KMS-11 (cell line): ENCODE data around the gene PSMC3IP.

Experiments used
- H2AFZ ChIP-seq: fragments of 200-600 bp; sonication (generic); 2 replicates; pipeline ENCODE4 v1.6.1; 2016; ENCODE audit warnings: antibody characterized with exemption, mixed run types, low read depth
- H3K27ac ChIP-seq: fragments of 200-600 bp; sonication (generic); 2 replicates; pipeline ENCODE4 v1.6.1; 2016; ENCODE audit warnings: mild to moderate bottlenecking, mixed run types
- H3K27me3 ChIP-seq: fragments of 200-600 bp; sonication (generic); 2 replicates; pipeline ENCODE4 v1.6.1; 2017; ENCODE audit warnings: mild to moderate bottlenecking, low read depth, mixed run types, moderate library complexity; ENCODE audit not compliant: insufficient read depth
- H3K36me3 ChIP-seq: fragments of 200-600 bp; sonication (generic); 2 replicates; pipeline ENCODE4 v1.6.1; 2017; ENCODE audit warnings: mild to moderate bottlenecking, mixed run types; ENCODE audit not compliant: insufficient read depth
- H3K4me1 ChIP-seq: fragments of 200-600 bp; sonication (generic); 2 replicates; pipeline ENCODE4 v1.6.1; 2016; ENCODE audit warnings: mild to moderate bottlenecking, low read depth, mixed run types; ENCODE audit not compliant: poor library complexity, severe bottlenecking
- H3K4me2 ChIP-seq: fragments of 200-600 bp; sonication (generic); 2 replicates; pipeline ENCODE4 v1.7.0; 2016; ENCODE audit warnings: mild to moderate bottlenecking, mixed run types
- H3K4me3 ChIP-seq: fragments of 200-600 bp; sonication (generic); IDR thresholded peaks from 2 replicates; pipeline ENCODE4 v1.6.1; 2017; ENCODE audit warnings: low read depth, low read length, mixed read lengths; ENCODE audit not compliant: insufficient read depth
- H3K79me2 ChIP-seq: fragments of 200-600 bp; sonication (generic); 2 replicates; pipeline ENCODE4 v1.6.1; 2016; ENCODE audit warnings: low read depth, mixed run types; ENCODE audit not compliant: insufficient read depth
- H3K9ac ChIP-seq: fragments of 200-600 bp; sonication (generic); 2 replicates; pipeline ENCODE4 v1.6.1; 2016; ENCODE audit warnings: mild to moderate bottlenecking, mixed run types
- H4K20me1 ChIP-seq: fragments of 200-600 bp; sonication (generic); 2 replicates; pipeline ENCODE4 v1.6.1; 2016; ENCODE audit warnings: mild to moderate bottlenecking, mixed run types; ENCODE audit not compliant: insufficient read depth
- TF ChIP-seq, protein P1 (sequence below): fragments of 200-600 bp; sonication (generic); conservative IDR thresholded peaks from 2 replicates; pipeline ENCODE4 v1.6.1; 2017; ENCODE audit warnings: low read depth, mild to moderate bottlenecking, antibody characterized with exemption, low read length, moderate library complexity, mixed read lengths

The PSMC3IP gene

GRCh38 chr17:42586514-42587230, 9.1 kb upstream of the PSMC3IP start:
- Histone ChIP-seq H3K27me3 (no peaks in the 10 kb centered on the region), H3K9ac (no peak overlapping the region), H3K4me1 (peaks cover 52% of the 10 kb centered on the region), H3K4me2 (peak overlapping the region; percentile 44), H4K20me1 (no peaks in the 10 kb centered on the region), H3K4me3 (no peak overlapping the region), H3K36me3 (peaks cover 5% of the 10 kb centered on the region; the same call in 1 of the 2 replicates), H3K79me2 (no peaks in the 10 kb centered on the region), H2AFZ (no peak overlapping the region), H3K27ac (peak overlapping the region; percentile 36; the same call in 1 of the 2 replicates)
- TF ChIP-seq, protein P1, sequence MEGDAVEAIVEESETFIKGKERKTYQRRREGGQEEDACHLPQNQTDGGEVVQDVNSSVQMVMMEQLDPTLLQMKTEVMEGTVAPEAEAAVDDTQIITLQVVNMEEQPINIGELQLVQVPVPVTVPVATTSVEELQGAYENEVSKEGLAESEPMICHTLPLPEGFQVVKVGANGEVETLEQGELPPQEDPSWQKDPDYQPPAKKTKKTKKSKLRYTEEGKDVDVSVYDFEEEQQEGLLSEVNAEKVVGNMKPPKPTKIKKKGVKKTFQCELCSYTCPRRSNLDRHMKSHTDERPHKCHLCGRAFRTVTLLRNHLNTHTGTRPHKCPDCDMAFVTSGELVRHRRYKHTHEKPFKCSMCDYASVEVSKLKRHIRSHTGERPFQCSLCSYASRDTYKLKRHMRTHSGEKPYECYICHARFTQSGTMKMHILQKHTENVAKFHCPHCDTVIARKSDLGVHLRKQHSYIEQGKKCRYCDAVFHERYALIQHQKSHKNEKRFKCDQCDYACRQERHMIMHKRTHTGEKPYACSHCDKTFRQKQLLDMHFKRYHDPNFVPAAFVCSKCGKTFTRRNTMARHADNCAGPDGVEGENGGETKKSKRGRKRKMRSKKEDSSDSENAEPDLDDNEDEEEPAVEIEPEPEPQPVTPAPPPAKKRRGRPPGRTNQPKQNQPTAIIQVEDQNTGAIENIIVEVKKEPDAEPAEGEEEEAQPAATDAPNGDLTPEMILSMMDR: no peak

DNA sequence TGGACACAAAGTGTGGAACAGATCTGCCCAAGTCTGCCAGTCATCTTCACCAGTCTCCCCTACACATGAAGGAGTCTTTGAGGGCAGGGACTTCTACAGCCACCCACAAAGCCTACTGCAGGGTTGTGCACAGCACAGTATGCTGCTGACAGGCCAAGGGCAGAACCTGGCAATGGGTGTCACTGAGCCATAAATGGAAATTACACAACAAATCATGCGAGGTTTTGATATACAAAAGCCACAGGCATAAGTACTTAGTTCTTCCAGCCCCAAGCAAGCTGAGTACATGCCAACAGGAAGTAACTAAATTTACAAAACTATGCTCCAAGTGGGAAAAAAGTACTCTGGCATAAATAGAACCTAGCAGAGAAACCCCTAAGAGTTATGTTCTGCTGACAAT, 7.8 kb upstream of the PSMC3IP start:
- Histone ChIP-seq H3K9ac (no peak overlapping the region), H4K20me1 (no peaks in the 10 kb centered on the region), H3K36me3 (peaks cover 5% of the 10 kb centered on the region; the same call in 1 of the 2 replicates), H3K27me3 (no peaks in the 10 kb centered on the region), H2AFZ (no peak overlapping the region), H3K4me3 (no peak overlapping the region), H3K79me2 (no peaks in the 10 kb centered on the region), H3K4me1 (peaks cover 66% of the 10 kb centered on the region), H3K27ac (no peak overlapping the region), H3K4me2 (peak overlapping the region; percentile 44; the same call in 1 of the 2 replicates)
- TF ChIP-seq, protein P1: no peak

DNA sequence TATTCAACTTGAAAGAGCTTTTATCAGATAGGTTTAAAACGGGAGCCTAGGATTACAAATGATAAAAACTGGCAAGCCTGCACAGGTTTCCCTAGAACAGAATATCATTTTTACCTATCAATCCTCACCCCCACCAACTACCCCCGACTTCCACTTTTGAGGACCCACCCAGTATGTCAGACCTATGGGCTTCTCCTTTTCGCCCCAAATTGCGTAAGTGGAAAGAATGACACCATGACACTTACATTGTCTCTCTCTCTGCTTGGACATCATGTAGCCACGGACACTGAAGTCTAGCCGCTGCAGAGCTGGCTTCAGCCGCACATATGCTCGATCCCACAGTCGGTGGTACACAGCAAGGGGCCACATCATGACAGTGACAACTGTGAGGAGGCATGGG, 7.4 kb upstream of the PSMC3IP start:
- Histone ChIP-seq H3K9ac (no peak overlapping the region), H3K79me2 (no peaks in the 10 kb centered on the region), H3K4me1 (peaks cover 70% of the 10 kb centered on the region), H3K4me2 (no peak overlapping the region), H3K36me3 (peaks cover 5% of the 10 kb centered on the region; the same call in 1 of the 2 replicates), H2AFZ (no peak overlapping the region), H3K27ac (no peak overlapping the region), H4K20me1 (no peaks in the 10 kb centered on the region), H3K4me3 (no peak overlapping the region), H3K27me3 (no peaks in the 10 kb centered on the region)
- TF ChIP-seq, protein P1: no peak

GRCh38 chr17:42581744-42582270, 4.3 kb upstream of the PSMC3IP start:
- H3K9ac ChIP-seq: no peak overlapping the region

More at GRCh38 chr17:42581744-42582270, 4.3 kb upstream of the PSMC3IP start:
- Histone ChIP-seq H3K4me1 (peaks cover 63% of the 10 kb centered on the region), H3K27me3 (no peaks in the 10 kb centered on the region), H3K79me2 (peaks cover 7% of the 10 kb centered on the region; the same call in 1 of the 2 replicates), H2AFZ (no peak overlapping the region), H3K36me3 (peaks cover 5% of the 10 kb centered on the region; the same call in 1 of the 2 replicates), H3K27ac (no peak overlapping the region; the same call in 1 of the 2 replicates), H3K4me3 (no peak overlapping the region), H4K20me1 (no peaks in the 10 kb centered on the region), H3K4me2 (no peak overlapping the region)
- TF ChIP-seq, protein P1: no peak
